HG03460 (cell line): ENCODE results near the gene PRKAG1.

Experiments
- ATAC-seq: cut with Tn5 transposase; IDR thresholded peaks from one replicate; pipeline ENCODE4 v1.9.1; 2021; ENCODE audit not compliant: unreplicated experiment

PRKAG1 gene

GRCh38 chr12:49050507-49051372 is 32.2 kb upstream of the PRKAG1 start:
- no peak for ATAC-seq

GRCh38 chr12:49049566-49050224 is 31.1 kb upstream of the PRKAG1 start:
- ATAC-seq, result no peak

GRCh38 chr12:49048953-49049352 is 30.4 kb upstream of the PRKAG1 start:
- no peak for ATAC-seq

- ATAC-seq, result no peak
These were observed 27.7 kb upstream of the PRKAG1 start for GRCh38 chr12:49046129-49046895.

GRCh38 chr12:49044660-49045059 is 26.1 kb upstream of the PRKAG1 start:
- ATAC-seq, result no peak

GRCh38 chr12:49043856-49044258 is 25.3 kb upstream of the PRKAG1 start:
- no peak for ATAC-seq

GRCh38 chr12:49043241-49043640 is 24.7 kb upstream of the PRKAG1 start:
- no peak for ATAC-seq

- no peak for ATAC-seq
These were observed 23.4 kb upstream of the PRKAG1 start for GRCh38 chr12:49041881-49042484.

- ATAC-seq, result no peak
These were observed 22.7 kb upstream of the PRKAG1 start for GRCh38 chr12:49041036-49041880.

GRCh38 chr12:49040364-49040855 is 21.8 kb upstream of the PRKAG1 start:
- no peak for ATAC-seq

- no peak for ATAC-seq
These were observed 21.1 kb upstream of the PRKAG1 start for GRCh38 chr12:49039421-49040363.

GRCh38 chr12:49038291-49038955 is 19.8 kb upstream of the PRKAG1 start:
- ATAC-seq, result no peak

- no peak for ATAC-seq
These were observed 19.3 kb upstream of the PRKAG1 start for GRCh38 chr12:49037947-49038237.

GRCh38 chr12:49037111-49037946 is 18.8 kb upstream of the PRKAG1 start:
- ATAC-seq, result no peak

- ATAC-seq, result no peak
These were observed 17.5 kb upstream of the PRKAG1 start for GRCh38 chr12:49036029-49036428.

- ATAC-seq, result no peak
These were observed 15.7 kb upstream of the PRKAG1 start for GRCh38 chr12:49034286-49034622.

GRCh38 chr12:49033611-49034285 is 15.2 kb upstream of the PRKAG1 start:
- ATAC-seq, result no peak
